Trophoblast cell (in vitro differentiated cells and primary cell): ENCODE data around the gene HPSE2.
A peak's percentile ranks its signal among the peaks of the same experiment; 100 is the strongest.

ENCODE experiments used
- DNase-seq, 2 donors: peaks; one replicate each; pipeline ENCODE4 v3.0.0-alpha.2; 2016
- H2AFZ ChIP-seq: 2 replicates; pipeline ENCODE4 v1.6.1; 2013; ENCODE audit warnings: low read length, moderate library complexity, mild to moderate bottlenecking; ENCODE audit not compliant: insufficient read depth, poor library complexity
- H2AK5ac ChIP-seq: 2 replicates; pipeline ENCODE4 v1.6.1; 2013; ENCODE audit warnings: mild to moderate bottlenecking, low read length
- H2BK120ac ChIP-seq: 2 replicates; pipeline ENCODE4 v1.6.1; 2013; ENCODE audit warnings: low read length, mild to moderate bottlenecking, moderate library complexity; ENCODE audit not compliant: insufficient read depth, poor library complexity
- H2BK12ac ChIP-seq: 2 replicates; pipeline ENCODE4 v1.6.1; 2013; ENCODE audit warnings: mild to moderate bottlenecking, low read length, moderate library complexity
- H2BK5ac ChIP-seq: 2 replicates; pipeline ENCODE4 v1.6.1; 2013; ENCODE audit warnings: low read length, low read depth, moderate library complexity, mild to moderate bottlenecking; ENCODE audit not compliant: poor library complexity
- H3K14ac ChIP-seq: 2 replicates; pipeline ENCODE4 v1.6.1; 2013; ENCODE audit warnings: mild to moderate bottlenecking, low read length
- H3K18ac ChIP-seq: 2 replicates; pipeline ENCODE4 v1.6.1; 2013; ENCODE audit warnings: mild to moderate bottlenecking, low read length
- H3K23ac ChIP-seq: 2 replicates; pipeline ENCODE4 v1.6.1; 2013; ENCODE audit warnings: low read length
- H3K27ac ChIP-seq: 2 replicates; pipeline ENCODE4 v1.5.1; 2013; ENCODE audit warnings: low read depth, mild to moderate bottlenecking, inconsistent platforms, low read length, moderate library complexity
- H3K27me3 ChIP-seq: 2 replicates; pipeline ENCODE4 v1.6.1; 2013; ENCODE audit warnings: inconsistent platforms, mild to moderate bottlenecking, low read length, moderate library complexity; ENCODE audit not compliant: insufficient read depth
- H3K36me3 ChIP-seq, 2 experiments: 1 replicate in 1 of 2; 2 replicates in 1 of 2; pipeline ENCODE4 v1.6.1; 2013; ENCODE audit warnings: low read length in 2 of 2, mild to moderate bottlenecking in 2 of 2, moderate library complexity in 1 of 2; ENCODE audit not compliant: insufficient read depth in 2 of 2, control insufficient read depth in 1 of 2
- H3K4ac ChIP-seq: 2 replicates; pipeline ENCODE4 v1.6.1; 2013; ENCODE audit warnings: low read depth, mild to moderate bottlenecking, low read length, moderate library complexity
- H3K4me1 ChIP-seq, 2 experiments: 1 replicate in 1 of 2; 2 replicates in 1 of 2; pipeline ENCODE4 v1.6.1; 2013; ENCODE audit warnings: low read length in 2 of 2, mild to moderate bottlenecking in 2 of 2, moderate library complexity in 1 of 2; ENCODE audit not compliant: insufficient read depth in 2 of 2, control insufficient read depth in 1 of 2
- H3K4me2 ChIP-seq: 2 replicates; pipeline ENCODE4 v1.6.1; 2013; ENCODE audit warnings: inconsistent platforms, mild to moderate bottlenecking, low read length, moderate library complexity
- H3K4me3 ChIP-seq: 2 replicates; pipeline ENCODE4 v1.5.1; 2013; ENCODE audit warnings: mild to moderate bottlenecking, low read depth, low read length, inconsistent platforms
- H3K79me1 ChIP-seq: one replicate; pipeline ENCODE4 v1.6.1; 2013; ENCODE audit warnings: low read length
- H3K79me2 ChIP-seq: 2 replicates; pipeline ENCODE4 v1.6.1; 2013; ENCODE audit warnings: low read length, mild to moderate bottlenecking; ENCODE audit not compliant: control insufficient read depth, insufficient read depth, poor library complexity
- H3K9ac ChIP-seq: 2 replicates; pipeline ENCODE4 v1.6.1; 2013; ENCODE audit warnings: mild to moderate bottlenecking, low read length
- H3K9me3 ChIP-seq: 2 replicates; pipeline ENCODE4 v1.6.1; 2013; ENCODE audit warnings: low read depth, mild to moderate bottlenecking, control low read depth, inconsistent platforms, low read length; ENCODE audit not compliant: insufficient read depth
- H4K12ac ChIP-seq: 2 replicates; pipeline ENCODE4 v1.6.1; 2013; ENCODE audit warnings: low read depth, mild to moderate bottlenecking, low read length, moderate library complexity
- H4K8ac ChIP-seq: 2 replicates; pipeline ENCODE4 v1.6.1; 2013; ENCODE audit warnings: low read depth, mild to moderate bottlenecking, low read length, moderate library complexity
- H4K91ac ChIP-seq: one replicate; pipeline ENCODE4 v1.6.1; 2013; ENCODE audit warnings: low read depth, mild to moderate bottlenecking, low read length, moderate library complexity
- WGBS: extraction: QIAGEN DNeasy Blood & Tissue Kit; methylation state at CpG from one replicate; pipeline ENCODE4 v1.1.7; 2013; ENCODE audit warnings: missing lambda C conversion rate; ENCODE audit not compliant: insufficient read length, insufficient coverage; ENCODE audit errors: extremely low coverage; 5-methylcytosine and 5-hydroxymethylcytosine counted together

Gene HPSE2

GRCh38 chr10:98899018-98899417, 336.6 kb downstream of the HPSE2 start:
- Histone ChIP-seq H2BK5ac (no peak overlapping the region), H2AK5ac (no peak overlapping the region), H3K14ac (no peak overlapping the region), H3K4me2 (no peak overlapping the region), H4K12ac (no peak overlapping the region), H3K79me2 (no peaks in the 10 kb centered on the region), H2BK12ac (no peak overlapping the region), H3K79me1 (no peaks in the 10 kb centered on the region), H3K36me3 (no peaks in the 10 kb centered on the region), H2AFZ (no peak overlapping the region), H3K27ac (no peak overlapping the region), H4K91ac (no peak overlapping the region), H4K8ac (no peak overlapping the region), H3K4me1 (no peaks in the 10 kb centered on the region), H3K9me3 (no peaks in the 10 kb centered on the region), H3K27me3 (no peaks in the 10 kb centered on the region), H2BK120ac (no peak overlapping the region), H3K18ac (no peak overlapping the region), H3K4me3 (no peak overlapping the region), H3K23ac (no peak overlapping the region), H3K4ac (no peak overlapping the region), H3K9ac (no peak overlapping the region)
- no peak for DNase-seq
- WGBS = no CpG with 5 or more reads among the region's 3 CpGs

GRCh38 chr10:98892523-98892922, 343.1 kb downstream of the HPSE2 start:
- Histone ChIP-seq H3K4me1 (no peaks in the 10 kb centered on the region), H3K9me3 (no peaks in the 10 kb centered on the region), H3K9ac (no peak overlapping the region), H3K27me3 (peaks cover 2% of the 10 kb centered on the region), H3K27ac (no peak overlapping the region), H3K4me2 (no peak overlapping the region), H4K8ac (no peak overlapping the region), H2AK5ac (no peak overlapping the region), H3K14ac (no peak overlapping the region), H3K23ac (no peak overlapping the region), H4K12ac (no peak overlapping the region), H3K36me3 (no peaks in the 10 kb centered on the region), H2BK5ac (no peak overlapping the region), H4K91ac (no peak overlapping the region), H2BK12ac (no peak overlapping the region), H3K79me2 (no peaks in the 10 kb centered on the region), H3K4me3 (no peak overlapping the region), H3K79me1 (no peaks in the 10 kb centered on the region), H2AFZ (no peak overlapping the region), H2BK120ac (no peak overlapping the region), H3K18ac (no peak overlapping the region), H3K4ac (no peak overlapping the region)
- no CpG with 5 or more reads among the region's 1 CpG for WGBS
- no peak for DNase-seq

GRCh38 chr10:98886686-98887085, 349.0 kb downstream of the HPSE2 start:
- peaks cover 1% of the 10 kb centered on the region for H3K27me3 ChIP-seq
- H2AK5ac ChIP-seq = no peak overlapping the region
- no peak overlapping the region for H4K12ac ChIP-seq
- no peaks in the 10 kb centered on the region for H3K36me3 ChIP-seq
- H3K4me1 ChIP-seq = no peaks in the 10 kb centered on the region
- H3K79me1 ChIP-seq = no peaks in the 10 kb centered on the region
- no peak overlapping the region for H2AFZ ChIP-seq
- H4K8ac ChIP-seq = no peak overlapping the region
- H3K9me3 ChIP-seq = no peaks in the 10 kb centered on the region
- no peaks in the 10 kb centered on the region for H3K79me2 ChIP-seq
- H3K18ac ChIP-seq = no peak overlapping the region
- H3K27ac ChIP-seq = no peak overlapping the region
- peak in 1 of 2 donors; percentile 1 for DNase-seq
- no peak overlapping the region for H3K9ac ChIP-seq
- no peak overlapping the region for H3K4me2 ChIP-seq
- no peak overlapping the region for H2BK5ac ChIP-seq
- H4K91ac ChIP-seq = no peak overlapping the region
- no peak overlapping the region for H2BK120ac ChIP-seq
- no peak overlapping the region for H3K4me3 ChIP-seq
- no peak overlapping the region for H3K23ac ChIP-seq
- no peak overlapping the region for H3K4ac ChIP-seq
- H2BK12ac ChIP-seq = no peak overlapping the region
- no peak overlapping the region for H3K14ac ChIP-seq
- WGBS = no CpG with 5 or more reads among the region's 1 CpG

- Histone ChIP-seq H3K23ac (no peak overlapping the region), H4K8ac (no peak overlapping the region), H3K36me3 (no peaks in the 10 kb centered on the region), H2BK12ac (no peak overlapping the region), H3K79me1 (no peaks in the 10 kb centered on the region), H3K9ac (no peak overlapping the region), H2AFZ (no peak overlapping the region), H2AK5ac (no peak overlapping the region), H3K27ac (no peak overlapping the region), H3K4me1 (no peaks in the 10 kb centered on the region), H3K9me3 (no peaks in the 10 kb centered on the region), H2BK120ac (no peak overlapping the region), H3K14ac (no peak overlapping the region), H3K4ac (no peak overlapping the region), H4K12ac (no peak overlapping the region), H3K79me2 (no peaks in the 10 kb centered on the region), H4K91ac (no peak overlapping the region), H3K4me3 (no peak overlapping the region), H3K18ac (no peak overlapping the region), H2BK5ac (no peak overlapping the region), H3K27me3 (no peaks in the 10 kb centered on the region), H3K4me2 (no peak overlapping the region)
- no peak for DNase-seq
Observed at GRCh38 chr10:98885378-98885777, 350.3 kb downstream of the HPSE2 start.
